ENCODE results near the gene PCDHB12. TPM values are rescaled to one million over a fixed set of nuclear protein-coding genes. Genes with fewer than 3 reads are reported as not detected.
"Not testable (repeated sequence)": the region's sequence is repeated elsewhere in the genome, so short reads cannot be mapped to it uniquely, and the experiment has no call there.

The PCDHB12 gene
- polyA plus RNA-seq, 1 donor from 2014 or later, result 2.2 TPM

DNA sequence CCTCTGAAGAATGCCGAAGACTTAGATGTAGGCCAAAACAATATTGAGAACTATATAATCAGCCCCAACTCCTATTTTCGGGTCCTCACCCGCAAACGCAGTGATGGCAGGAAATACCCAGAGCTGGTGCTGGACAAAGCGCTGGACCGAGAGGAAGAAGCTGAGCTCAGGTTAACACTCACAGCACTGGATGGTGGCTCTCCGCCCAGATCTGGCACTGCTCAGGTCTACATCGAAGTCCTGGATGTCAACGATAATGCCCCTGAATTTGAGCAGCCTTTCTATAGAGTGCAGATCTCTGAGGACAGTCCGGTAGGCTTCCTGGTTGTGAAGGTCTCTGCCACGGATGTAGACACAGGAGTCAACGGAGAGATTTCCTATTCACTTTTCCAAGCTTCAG is 6.1 kb downstream of the PCDHB12 start:
- not testable (repeated sequence) for H3K27me3 ChIP-seq (ENCODE audit: insufficient read depth, low read depth, low read length); H3F3A ChIP-seq (ENCODE audit: insufficient read depth, low read length, poor library complexity, severe bottlenecking); H3K4me3 ChIP-seq (ENCODE audit: low read length); H3K4me2 ChIP-seq (ENCODE audit: low read length); H3K36me3 ChIP-seq (ENCODE audit: insufficient read depth, low read length); H4K20me1 ChIP-seq (ENCODE audit: insufficient read depth); H3K9me2 ChIP-seq (ENCODE audit: insufficient read depth, low read length); H3K9ac ChIP-seq (ENCODE audit: low read length); H3K79me2 ChIP-seq (replicated peaks; ENCODE audit: insufficient read depth, low read length); H2AFZ ChIP-seq (ENCODE audit: low read depth, low read length); H3K27ac ChIP-seq (ENCODE audit: low read length)
- peaks cover 13% of the 10 kb centered on the region for H3K9me3 ChIP-seq (ENCODE audit: low read length)

DNA sequence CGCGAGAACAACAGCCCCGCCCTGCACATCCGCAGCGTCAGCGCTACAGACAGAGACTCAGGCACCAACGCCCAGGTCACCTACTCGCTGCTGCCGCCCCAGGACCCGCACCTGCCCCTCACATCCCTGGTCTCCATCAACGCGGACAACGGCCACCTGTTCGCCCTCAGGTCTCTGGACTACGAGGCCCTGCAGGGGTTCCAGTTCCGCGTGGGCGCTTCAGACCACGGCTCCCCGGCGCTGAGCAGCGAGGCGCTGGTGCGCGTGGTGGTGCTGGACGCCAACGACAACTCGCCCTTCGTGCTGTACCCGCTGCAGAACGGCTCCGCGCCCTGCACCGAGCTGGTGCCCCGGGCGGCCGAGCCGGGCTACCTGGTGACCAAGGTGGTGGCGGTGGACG is 7.0 kb downstream of the PCDHB12 start:
- not testable (repeated sequence) for H3K4me2 ChIP-seq (ENCODE audit: low read length); H3K27me3 ChIP-seq (ENCODE audit: insufficient read depth, low read depth, low read length); H3K36me3 ChIP-seq (ENCODE audit: insufficient read depth, low read length); H4K20me1 ChIP-seq (ENCODE audit: insufficient read depth); H3K4me3 ChIP-seq (ENCODE audit: low read length); H3K79me2 ChIP-seq (replicated peaks; ENCODE audit: insufficient read depth, low read length); H3K9ac ChIP-seq (ENCODE audit: low read length); H3F3A ChIP-seq (ENCODE audit: insufficient read depth, low read length, poor library complexity, severe bottlenecking); H2AFZ ChIP-seq (ENCODE audit: low read depth, low read length); H3K27ac ChIP-seq (ENCODE audit: low read length); H3K9me2 ChIP-seq (ENCODE audit: insufficient read depth, low read length)
- H3K9me3 ChIP-seq (ENCODE audit: low read length), result peaks cover 13% of the 10 kb centered on the region

DNA sequence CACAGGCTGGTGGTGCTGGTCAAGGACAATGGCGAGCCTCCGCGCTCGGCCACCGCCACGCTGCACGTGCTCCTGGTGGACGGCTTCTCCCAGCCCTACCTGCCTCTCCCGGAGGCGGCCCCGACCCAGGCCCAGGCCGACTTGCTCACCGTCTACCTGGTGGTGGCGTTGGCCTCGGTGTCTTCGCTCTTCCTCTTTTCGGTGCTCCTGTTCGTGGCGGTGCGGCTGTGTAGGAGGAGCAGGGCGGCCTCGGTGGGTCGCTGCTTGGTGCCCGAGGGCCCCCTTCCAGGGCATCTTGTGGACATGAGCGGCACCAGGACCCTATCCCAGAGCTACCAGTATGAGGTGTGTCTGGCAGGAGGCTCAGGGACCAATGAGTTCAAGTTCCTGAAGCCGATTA is 7.5 kb downstream of the PCDHB12 start:
- H3K9ac ChIP-seq (ENCODE audit: low read length); H3K9me2 ChIP-seq (ENCODE audit: insufficient read depth, low read length); H4K20me1 ChIP-seq (ENCODE audit: insufficient read depth); H3K79me2 ChIP-seq (replicated peaks; ENCODE audit: insufficient read depth, low read length); H3K27ac ChIP-seq (ENCODE audit: low read length); H2AFZ ChIP-seq (ENCODE audit: low read depth, low read length); H3K36me3 ChIP-seq (ENCODE audit: insufficient read depth, low read length); H3K27me3 ChIP-seq (ENCODE audit: insufficient read depth, low read depth, low read length); H3K4me2 ChIP-seq (ENCODE audit: low read length); H3K4me3 ChIP-seq (ENCODE audit: low read length); H3F3A ChIP-seq (ENCODE audit: insufficient read depth, low read length, poor library complexity, severe bottlenecking): not testable (repeated sequence)
- peaks cover 10% of the 10 kb centered on the region for H3K9me3 ChIP-seq (ENCODE audit: low read length)

DNA sequence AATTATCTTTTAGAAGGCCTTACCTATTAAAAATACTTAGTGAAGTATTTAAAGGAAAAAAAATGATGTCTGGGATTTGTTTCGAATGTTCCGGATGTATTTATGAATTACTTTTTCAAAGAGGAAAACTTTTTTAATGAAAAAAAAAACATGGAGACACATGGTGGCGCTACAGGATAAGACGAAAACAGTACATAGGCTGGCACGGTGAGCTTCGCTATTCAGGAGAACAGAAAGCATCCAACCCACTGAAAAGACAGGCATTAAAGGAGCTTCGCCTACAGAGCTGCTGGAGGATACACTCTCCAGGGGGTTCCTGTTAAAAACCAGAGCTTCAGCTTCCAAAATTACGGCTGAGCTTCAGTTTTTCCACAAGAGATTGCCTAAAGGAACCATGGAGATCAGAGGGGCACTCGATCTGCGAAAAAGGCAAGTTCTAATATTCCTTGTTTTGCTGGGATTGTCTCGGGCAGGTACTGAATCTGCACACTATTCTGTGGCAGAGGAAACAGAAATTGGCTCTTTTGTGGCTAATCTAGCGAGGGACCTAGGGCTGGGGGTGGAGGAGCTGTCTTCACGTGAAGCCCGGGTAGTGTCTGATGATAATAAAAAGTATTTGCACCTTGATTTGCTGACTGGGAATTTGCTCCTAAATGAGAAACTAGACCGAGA is 14.7 kb downstream of the PCDHB12 start, which contains the start of gene PCDHB14:
TSS of gene PCDHB14 (plus strand) at position 232 of the 672 bp plus-strand sequence. CDS start at position 395, 163 bp downstream.
- Histone ChIP-seq H3K79me2 (replicated peaks; ENCODE audit: insufficient read depth, low read length) (peaks cover 4% of the 10 kb centered on the region), H3K4me3 (ENCODE audit: low read length) (peak within 1 kb of the TSS; percentile 60), H3K9me2 (ENCODE audit: insufficient read depth, low read length) (no peaks in the 10 kb centered on the region), H4K20me1 (ENCODE audit: insufficient read depth) (no peaks in the 10 kb centered on the region), H3K27ac (ENCODE audit: low read length) (peak within 1 kb of the TSS; percentile 46), H3K36me3 (ENCODE audit: insufficient read depth, low read length) (no peaks in the 10 kb centered on the region), H3K27me3 (ENCODE audit: insufficient read depth, low read depth, low read length) (no peaks in the 10 kb centered on the region), H3F3A (ENCODE audit: insufficient read depth, low read length, poor library complexity, severe bottlenecking) (no peaks in the 10 kb centered on the region), H3K9ac (ENCODE audit: low read length) (peak within 1 kb of the TSS; percentile 52), H2AFZ (ENCODE audit: low read depth, low read length) (no peak within 1 kb of the TSS), H3K9me3 (ENCODE audit: low read length) (no peaks in the 10 kb centered on the region), H3K4me2 (ENCODE audit: low read length) (no peak within 1 kb of the TSS)
- peak; percentile 48 for TF ChIP-seq SMC3 (conservative IDR thresholded peaks at IDR 0.05; ENCODE audit: poor library complexity)
- TF ChIP-seq MXI1 (conservative IDR thresholded peaks at IDR 0.05; ENCODE audit: poor library complexity, severe bottlenecking), result no peak
- peak; percentile 63 for TF ChIP-seq RAD21 (conservative IDR thresholded peaks at IDR 0.05)
- TF ChIP-seq, protein P1, sequence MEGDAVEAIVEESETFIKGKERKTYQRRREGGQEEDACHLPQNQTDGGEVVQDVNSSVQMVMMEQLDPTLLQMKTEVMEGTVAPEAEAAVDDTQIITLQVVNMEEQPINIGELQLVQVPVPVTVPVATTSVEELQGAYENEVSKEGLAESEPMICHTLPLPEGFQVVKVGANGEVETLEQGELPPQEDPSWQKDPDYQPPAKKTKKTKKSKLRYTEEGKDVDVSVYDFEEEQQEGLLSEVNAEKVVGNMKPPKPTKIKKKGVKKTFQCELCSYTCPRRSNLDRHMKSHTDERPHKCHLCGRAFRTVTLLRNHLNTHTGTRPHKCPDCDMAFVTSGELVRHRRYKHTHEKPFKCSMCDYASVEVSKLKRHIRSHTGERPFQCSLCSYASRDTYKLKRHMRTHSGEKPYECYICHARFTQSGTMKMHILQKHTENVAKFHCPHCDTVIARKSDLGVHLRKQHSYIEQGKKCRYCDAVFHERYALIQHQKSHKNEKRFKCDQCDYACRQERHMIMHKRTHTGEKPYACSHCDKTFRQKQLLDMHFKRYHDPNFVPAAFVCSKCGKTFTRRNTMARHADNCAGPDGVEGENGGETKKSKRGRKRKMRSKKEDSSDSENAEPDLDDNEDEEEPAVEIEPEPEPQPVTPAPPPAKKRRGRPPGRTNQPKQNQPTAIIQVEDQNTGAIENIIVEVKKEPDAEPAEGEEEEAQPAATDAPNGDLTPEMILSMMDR (IDR thresholded peaks at IDR 0.05; ENCODE audit: poor library complexity, severe bottlenecking), result peak; percentile 55

- H3F3A ChIP-seq (ENCODE audit: insufficient read depth, low read length, poor library complexity, severe bottlenecking); H3K9ac ChIP-seq (ENCODE audit: low read length); H3K79me2 ChIP-seq (replicated peaks; ENCODE audit: insufficient read depth, low read length); H3K4me2 ChIP-seq (ENCODE audit: low read length); H3K27ac ChIP-seq (ENCODE audit: low read length); H3K9me2 ChIP-seq (ENCODE audit: insufficient read depth, low read length); H3K27me3 ChIP-seq (ENCODE audit: insufficient read depth, low read depth, low read length); H3K9me3 ChIP-seq (ENCODE audit: low read length); H4K20me1 ChIP-seq (ENCODE audit: insufficient read depth); H3K36me3 ChIP-seq (ENCODE audit: insufficient read depth, low read length); H2AFZ ChIP-seq (ENCODE audit: low read depth, low read length): not testable (repeated sequence)
- peak overlapping the region; percentile 60 for H3K4me3 ChIP-seq (ENCODE audit: low read length)
Observed at GRCh38 chr5:141224844-141225243, 16.3 kb downstream of the PCDHB12 start.

GRCh38 chr5:141225421-141225820 is 16.9 kb downstream of the PCDHB12 start:
- H3K4me2 ChIP-seq (ENCODE audit: low read length); H3K79me2 ChIP-seq (replicated peaks; ENCODE audit: insufficient read depth, low read length); H4K20me1 ChIP-seq (ENCODE audit: insufficient read depth); H3K4me3 ChIP-seq (ENCODE audit: low read length); H3F3A ChIP-seq (ENCODE audit: insufficient read depth, low read length, poor library complexity, severe bottlenecking); H3K27ac ChIP-seq (ENCODE audit: low read length); H2AFZ ChIP-seq (ENCODE audit: low read depth, low read length); H3K9me2 ChIP-seq (ENCODE audit: insufficient read depth, low read length); H3K27me3 ChIP-seq (ENCODE audit: insufficient read depth, low read depth, low read length); H3K9ac ChIP-seq (ENCODE audit: low read length); H3K9me3 ChIP-seq (ENCODE audit: low read length); H3K36me3 ChIP-seq (ENCODE audit: insufficient read depth, low read length): not testable (repeated sequence)
